Adrenal gland (tissue), 5 donors: ENCODE results near the gene MRPS22.

Source experiments
- CTCF ChIP-seq, 6 experiments: fragments of 450-650 bp in 4 of 6; fragments of 200-600 bp in 2 of 6; sonication (generic) in 1 of 6; IDR thresholded peaks; 1 replicate in 5 of 6; 2 replicates in 1 of 6; pipeline versions ENCODE4 v1.5.1 to v1.8.0; 2016 to 2021; ENCODE audit warnings: antibody characterized with exemption in 6 of 6, mild to moderate bottlenecking in 2 of 6, moderate library complexity in 1 of 6
- POLR2A ChIP-seq, 2 donors: fragments of 450-650 bp; IDR thresholded peaks; one replicate each; pipeline ENCODE4 v1.6.1; 2017; ENCODE audit warnings: antibody characterized with exemption in 2 of 2, mild to moderate bottlenecking in 2 of 2, moderate library complexity in 1 of 2
- donor health status: DM: no; HTN: no; CAD: no.

GRCh38 chr3:139322346-139322745 is 21.5 kb upstream of the MRPS22 start:
- TF ChIP-seq POLR2A (IDR thresholded peaks at IDR 0.05) (no peak), CTCF (IDR thresholded peaks at IDR 0.05) (no peak)
